MM.1S (cell line): ENCODE measurements around the gene ANKMY1.

Experiments used
- CTCF ChIP-seq: fragments of 300-600 bp; sonication (generic); IDR thresholded peaks from 2 replicates; pipeline ENCODE4 v1.5.1; 2016; ENCODE audit warnings: antibody characterized with exemption, low read length, mixed read lengths
- EZH2phosphoT487 ChIP-seq: fragments of 300-600 bp; sonication (generic); IDR thresholded peaks from 2 replicates; pipeline ENCODE4 v1.6.1; 2018; ENCODE audit warnings: antibody characterized with exemption, low read length

- no peak for TF ChIP-seq EZH2phosphoT487
- TF ChIP-seq CTCF, result no peak
Measured at GRCh38 chr2:240502430-240503121, 55.2 kb downstream of the ANKMY1 start.
